ENCODE data around the gene B2M. TPM values are rescaled to one million over a fixed set of nuclear protein-coding genes. Genes with fewer than 3 reads are reported as not detected.
"Not testable (repeated sequence)": the region's sequence is repeated elsewhere in the genome, so short reads cannot be mapped to it uniquely, and the experiment has no call there.

Gene B2M
- total RNA-seq, 6 experiments from 2014 or later: 811 to 1,058 (median 898) TPM

DNA sequence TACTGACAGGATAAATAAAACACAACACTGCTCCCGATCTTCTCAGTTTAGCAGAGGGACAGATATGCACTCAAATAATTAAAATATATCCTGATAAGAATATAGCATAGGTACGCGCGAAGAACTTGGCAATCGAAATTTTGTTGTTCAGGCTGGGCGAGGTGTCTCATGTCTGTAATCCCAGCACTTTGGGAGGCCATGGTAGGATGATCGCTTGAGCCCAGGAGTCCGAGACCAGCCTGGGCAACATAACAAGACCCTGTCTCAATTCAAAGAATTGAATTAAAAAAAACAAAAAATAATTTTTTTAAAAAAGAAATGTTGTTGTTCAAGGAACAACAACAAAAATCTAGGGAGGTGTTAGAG is 7.6 kb downstream of the B2M start:
- Mint-ChIP-seq H3K9me3 (no peaks in the 10 kb centered on the region), H3K27ac (no peak overlapping the region), H3K36me3 (ENCODE audit: low read depth) (peaks cover 44% of the 10 kb centered on the region), H3K27me3 (ENCODE audit: insufficient read depth) (peaks cover 2% of the 10 kb centered on the region), H3K4me1 (ENCODE audit: low read depth) (peaks cover 29% of the 10 kb centered on the region), H3K4me3 (no peak overlapping the region)
- no peak for DNase-seq
- TF ChIP-seq, protein P1, sequence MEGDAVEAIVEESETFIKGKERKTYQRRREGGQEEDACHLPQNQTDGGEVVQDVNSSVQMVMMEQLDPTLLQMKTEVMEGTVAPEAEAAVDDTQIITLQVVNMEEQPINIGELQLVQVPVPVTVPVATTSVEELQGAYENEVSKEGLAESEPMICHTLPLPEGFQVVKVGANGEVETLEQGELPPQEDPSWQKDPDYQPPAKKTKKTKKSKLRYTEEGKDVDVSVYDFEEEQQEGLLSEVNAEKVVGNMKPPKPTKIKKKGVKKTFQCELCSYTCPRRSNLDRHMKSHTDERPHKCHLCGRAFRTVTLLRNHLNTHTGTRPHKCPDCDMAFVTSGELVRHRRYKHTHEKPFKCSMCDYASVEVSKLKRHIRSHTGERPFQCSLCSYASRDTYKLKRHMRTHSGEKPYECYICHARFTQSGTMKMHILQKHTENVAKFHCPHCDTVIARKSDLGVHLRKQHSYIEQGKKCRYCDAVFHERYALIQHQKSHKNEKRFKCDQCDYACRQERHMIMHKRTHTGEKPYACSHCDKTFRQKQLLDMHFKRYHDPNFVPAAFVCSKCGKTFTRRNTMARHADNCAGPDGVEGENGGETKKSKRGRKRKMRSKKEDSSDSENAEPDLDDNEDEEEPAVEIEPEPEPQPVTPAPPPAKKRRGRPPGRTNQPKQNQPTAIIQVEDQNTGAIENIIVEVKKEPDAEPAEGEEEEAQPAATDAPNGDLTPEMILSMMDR (IDR thresholded peaks at IDR 0.05): no peak

DNA sequence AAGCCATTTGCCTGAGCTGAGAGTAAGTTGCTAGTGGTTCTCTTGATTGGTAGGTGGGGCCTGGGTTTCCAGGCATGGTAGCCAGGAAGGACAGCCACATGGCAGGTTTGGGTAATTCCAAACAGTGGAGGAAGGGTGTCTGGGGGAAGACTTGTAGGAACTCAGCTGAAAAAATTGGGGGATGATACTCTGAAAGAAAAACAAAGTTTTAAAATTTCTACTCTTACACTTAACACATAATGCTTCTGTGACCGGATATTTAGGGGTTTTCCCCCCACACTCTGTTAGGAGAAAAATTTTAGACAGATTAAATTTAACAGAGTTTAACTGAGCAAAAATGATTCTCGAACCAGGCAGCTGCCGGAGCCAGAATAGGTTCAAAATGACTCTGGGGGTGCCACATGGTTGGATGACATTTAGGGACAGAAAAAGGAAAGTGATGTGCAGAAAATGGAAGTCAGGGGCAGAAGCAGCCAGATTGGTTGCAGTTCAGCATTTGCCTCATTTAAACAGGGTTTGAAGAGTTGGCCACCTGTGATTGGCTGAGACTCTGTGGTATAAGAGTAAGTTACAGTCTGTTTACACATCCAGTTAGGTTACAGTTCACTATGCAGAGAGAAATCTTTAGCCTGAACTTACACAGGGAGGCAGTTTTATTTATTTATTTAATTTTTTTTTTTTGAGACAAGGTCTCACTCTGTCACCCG is 8.1 kb downstream of the B2M start:
- Mint-ChIP-seq H3K36me3 (ENCODE audit: low read depth) (peaks cover 44% of the 10 kb centered on the region), H3K9me3 (no peaks in the 10 kb centered on the region), H3K27me3 (ENCODE audit: insufficient read depth) (peaks cover 2% of the 10 kb centered on the region), H3K4me3 (no peak overlapping the region), H3K4me1 (ENCODE audit: low read depth) (peaks cover 25% of the 10 kb centered on the region), H3K27ac (no peak overlapping the region)
- TF ChIP-seq, protein P1 (IDR thresholded peaks at IDR 0.05): no peak
- no peak for DNase-seq

DNA sequence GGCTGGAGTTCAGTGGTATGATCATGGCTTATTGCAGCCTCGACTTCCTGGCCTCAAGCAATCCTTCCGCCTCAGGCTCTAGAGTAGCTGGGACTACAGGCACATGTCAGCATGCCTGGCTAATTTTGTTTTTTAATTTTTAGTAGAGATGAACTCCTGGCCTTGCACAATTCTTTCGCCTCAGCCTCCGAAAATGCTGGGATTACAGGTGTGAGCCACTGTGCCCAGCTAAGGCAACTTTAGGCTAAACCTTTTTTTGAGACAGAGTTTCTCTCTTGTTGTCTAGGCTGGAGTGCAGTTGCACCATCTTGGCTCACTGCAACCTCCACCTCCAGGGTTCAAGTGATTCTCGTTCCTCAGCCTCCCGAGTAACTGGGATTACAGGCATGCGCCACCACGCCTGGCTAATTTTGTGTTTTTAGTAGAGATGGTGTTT is 8.7 kb downstream of the B2M start:
- peaks cover 39% of the 10 kb centered on the region for H3K36me3 Mint-ChIP-seq (ENCODE audit: low read depth)
- H3K4me3 Mint-ChIP-seq; H3K9me3 Mint-ChIP-seq; DNase-seq; H3K27me3 Mint-ChIP-seq (ENCODE audit: insufficient read depth); H3K27ac Mint-ChIP-seq: not testable (repeated sequence)
- peaks cover 19% of the 10 kb centered on the region for H3K4me1 Mint-ChIP-seq (ENCODE audit: low read depth)

DNA sequence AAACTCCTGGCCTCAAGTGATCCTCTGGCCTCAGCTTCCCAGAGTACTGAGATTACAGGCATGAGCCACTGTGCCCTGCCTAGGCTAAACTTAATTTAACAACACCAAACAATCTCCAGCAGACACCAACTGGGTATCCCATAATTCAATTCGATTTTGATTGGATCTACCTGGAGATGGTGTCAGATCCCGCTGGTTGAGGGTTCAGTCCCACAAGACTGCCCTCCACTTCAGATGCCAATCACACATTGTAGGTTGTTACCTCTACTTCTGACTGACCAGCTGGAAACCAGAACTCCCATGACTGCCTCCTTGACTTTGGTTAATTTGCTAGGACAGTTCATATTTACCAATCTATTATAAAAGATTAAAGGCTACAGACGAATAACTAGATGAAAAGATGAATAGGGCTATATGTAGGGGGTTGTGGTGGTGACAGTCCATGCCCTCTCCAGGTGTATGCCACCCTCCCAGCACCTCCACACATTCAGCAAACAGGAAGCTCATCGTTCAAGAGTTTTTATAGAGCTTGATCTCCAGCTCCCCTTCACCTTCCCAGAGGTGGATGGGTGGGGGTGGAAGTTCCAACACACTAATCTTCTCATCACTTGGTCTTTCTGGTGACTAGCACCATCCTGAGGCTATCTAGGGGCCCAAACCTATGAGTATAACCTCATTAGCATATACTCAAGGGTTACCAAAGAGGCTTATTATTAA is 9.3 kb downstream of the B2M start:
- DNase-seq: no peak
- Mint-ChIP-seq H3K36me3 (ENCODE audit: low read depth) (peaks cover 33% of the 10 kb centered on the region), H3K27me3 (ENCODE audit: insufficient read depth) (peaks cover 2% of the 10 kb centered on the region), H3K9me3 (no peaks in the 10 kb centered on the region), H3K27ac (no peak overlapping the region), H3K4me1 (ENCODE audit: low read depth) (peaks cover 13% of the 10 kb centered on the region), H3K4me3 (no peak overlapping the region)
- TF ChIP-seq, protein P1 (IDR thresholded peaks at IDR 0.05): no peak

DNA sequence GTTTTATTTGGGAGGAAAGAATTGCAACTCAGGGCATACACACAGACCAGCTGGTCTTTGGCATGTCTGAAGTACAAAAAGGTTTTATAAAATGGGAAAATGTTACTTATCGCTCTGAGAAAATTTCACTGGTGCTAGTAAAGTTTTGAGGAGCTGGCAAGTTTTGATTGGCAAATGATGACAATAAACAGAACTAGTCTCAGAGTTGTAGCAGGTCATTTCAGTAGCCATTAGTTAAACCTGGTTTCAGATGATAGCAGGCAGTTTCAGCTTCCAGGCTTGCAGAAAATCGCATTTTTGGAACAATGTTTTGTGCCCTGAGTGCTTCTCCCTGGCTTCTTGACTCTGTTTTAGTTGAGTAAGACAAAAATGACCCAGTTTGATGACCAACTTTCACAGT is 10.7 kb downstream of the B2M start:
- peaks cover 24% of the 10 kb centered on the region for H3K4me1 Mint-ChIP-seq (ENCODE audit: low read depth)
- no peak for DNase-seq
- no peak overlapping the region for H3K4me3 Mint-ChIP-seq
- no peak overlapping the region for H3K27ac Mint-ChIP-seq
- no peaks in the 10 kb centered on the region for H3K9me3 Mint-ChIP-seq
- H3K27me3 Mint-ChIP-seq (ENCODE audit: insufficient read depth): peaks cover 2% of the 10 kb centered on the region
- TF ChIP-seq, protein P1 (IDR thresholded peaks at IDR 0.05): no peak
- H3K36me3 Mint-ChIP-seq (ENCODE audit: low read depth): peaks cover 21% of the 10 kb centered on the region

DNA sequence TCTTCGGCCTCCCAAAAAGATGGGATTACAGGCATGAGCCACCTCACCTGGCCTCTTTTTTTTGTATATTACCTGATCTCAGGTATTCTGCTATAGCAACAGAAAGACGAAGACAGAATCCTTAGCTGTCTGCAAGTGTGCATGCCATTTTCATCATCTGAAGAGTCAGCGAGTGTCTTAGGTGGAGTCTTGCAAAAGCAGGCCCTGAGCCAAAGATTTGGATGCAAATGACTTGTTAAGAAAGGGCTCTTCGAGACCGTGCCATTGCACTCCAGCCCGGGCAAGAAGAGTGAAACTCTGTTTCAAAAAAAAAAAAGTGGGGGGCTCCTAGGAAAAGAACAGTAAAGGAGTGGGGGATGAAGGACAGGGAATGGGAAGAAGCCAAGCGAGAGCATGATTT is 14.8 kb downstream of the B2M start:
- TF ChIP-seq, protein P1 (IDR thresholded peaks at IDR 0.05): no peak
- H3K9me3 Mint-ChIP-seq: no peaks in the 10 kb centered on the region
- H3K4me3 Mint-ChIP-seq: peak overlapping the region; percentile 33
- peaks cover 40% of the 10 kb centered on the region for H3K4me1 Mint-ChIP-seq (ENCODE audit: low read depth)
- H3K27ac Mint-ChIP-seq: peak overlapping the region; percentile 98
- DNase-seq: no peak
- no peaks in the 10 kb centered on the region for H3K27me3 Mint-ChIP-seq (ENCODE audit: insufficient read depth)
- H3K36me3 Mint-ChIP-seq (ENCODE audit: low read depth): no peaks in the 10 kb centered on the region
